GM12878 (cell line): Measurements from ENCODE around the gene PRKCE. TPM values are rescaled to one million over a fixed set of nuclear protein-coding genes. Genes with fewer than 3 reads are reported as not detected.

Experiments
- ATF2 ChIP-seq: IDR thresholded peaks from 2 replicates; pipeline ENCODE4 v1.6.1; 2012; ENCODE audit warnings: low read length, inconsistent platforms
- ATF3 ChIP-seq: IDR thresholded peaks from 2 replicates; pipeline ENCODE4 v1.6.1; 2011; ENCODE audit warnings: low read depth, mild to moderate bottlenecking, low read length, moderate library complexity, borderline replicate concordance; ENCODE audit errors: extremely low read depth
- BHLHE40 ChIP-seq, 2 experiments: fragments of 450-650 bp in 1 of 2; IDR thresholded peaks; 2 replicates each; pipeline ENCODE4 v1.6.1; 2011 to 2017; ENCODE audit warnings: low read depth in 2 of 2, borderline replicate concordance in 1 of 2, improper control_type of control experiment in 1 of 2, low read length in 1 of 2, mild to moderate bottlenecking in 1 of 2
- CBX5 ChIP-seq: sonication (generic); IDR thresholded peaks from 2 replicates; pipeline ENCODE4 v1.6.1; 2016; ENCODE audit warnings: low read depth, moderate library complexity, mild to moderate bottlenecking, inconsistent platforms
- CREM ChIP-seq: IDR thresholded peaks from 2 replicates; pipeline ENCODE4 v1.6.1; 2014; ENCODE audit warnings: antibody characterized with exemption, low read depth
- E4F1 ChIP-seq: fragments of 450-650 bp; IDR thresholded peaks from 2 replicates; pipeline ENCODE4 v1.6.1; 2018; ENCODE audit warnings: borderline replicate concordance, mild to moderate bottlenecking; ENCODE audit not compliant: partially characterized antibody
- EP300 ChIP-seq, 2 experiments: fragments of 150-350 bp in 1 of 2; IDR thresholded peaks; 2 replicates each; pipeline ENCODE4 v1.6.1; 2011 to 2012; ENCODE audit warnings: low read depth in 2 of 2, low read length in 2 of 2, borderline replicate concordance in 1 of 2, improper control_type of control experiment in 1 of 2, inconsistent platforms in 1 of 2; ENCODE audit not compliant: control insufficient read depth in 1 of 2
- ESRRA ChIP-seq: IDR thresholded peaks from 2 replicates; pipeline ENCODE4 v1.6.1; 2012; ENCODE audit warnings: mild to moderate bottlenecking, low read length, improper control_type of control experiment
- FOXK2 ChIP-seq: fragments of 450-650 bp; IDR thresholded peaks from 2 replicates; pipeline ENCODE4 v1.6.1; 2017; ENCODE audit warnings: mild to moderate bottlenecking, moderate library complexity
- GATAD2B ChIP-seq: fragments of 450-650 bp; conservative IDR thresholded peaks from 2 replicates; pipeline ENCODE4 v1.6.1; 2017; ENCODE audit warnings: low read depth, mild to moderate bottlenecking, moderate library complexity
- HDGF ChIP-seq: fragments of 450-650 bp; IDR thresholded peaks from 2 replicates; pipeline ENCODE4 v1.6.1; 2016; ENCODE audit warnings: antibody characterized with exemption
- JUND ChIP-seq: IDR thresholded peaks from 2 replicates; pipeline ENCODE4 v1.6.1; 2012; ENCODE audit warnings: low read depth, mild to moderate bottlenecking, low read length, improper control_type of control experiment, moderate library complexity
- KDM1A ChIP-seq: fragments of 200-600 bp; sonication (generic); IDR thresholded peaks from 2 replicates; pipeline ENCODE4 v1.6.1; 2016; ENCODE audit warnings: borderline replicate concordance
- MTA3 ChIP-seq: IDR thresholded peaks from 2 replicates; pipeline ENCODE4 v1.6.1; 2012; ENCODE audit warnings: low read length, inconsistent platforms, borderline replicate concordance
- MYB ChIP-seq: fragments of 150-350 bp; IDR thresholded peaks from 2 replicates; pipeline ENCODE4 v1.6.1; 2014; ENCODE audit warnings: mild to moderate bottlenecking, low read depth, low read length, borderline replicate concordance
- SIN3A ChIP-seq: IDR thresholded peaks from 2 replicates; pipeline ENCODE4 v1.6.1; 2012; ENCODE audit warnings: low read depth, low read length, improper control_type of control experiment
- SMAD1 ChIP-seq: fragments of 450-650 bp; IDR thresholded peaks from 2 replicates; pipeline ENCODE4 v1.6.1; 2018; ENCODE audit warnings: mild to moderate bottlenecking, low read depth; ENCODE audit not compliant: partially characterized antibody
- SP1 ChIP-seq: IDR thresholded peaks from one replicate; pipeline ENCODE4 v1.6.1; 2011; ENCODE audit warnings: low read depth, low read length
- TAF1 ChIP-seq: IDR thresholded peaks from 2 replicates; pipeline ENCODE4 v1.6.1; 2011; ENCODE audit warnings: mild to moderate bottlenecking, low read depth, low read length, borderline replicate concordance
- TBL1XR1 ChIP-seq: IDR thresholded peaks from 2 replicates; pipeline ENCODE4 v1.6.1; 2012; ENCODE audit warnings: low read depth, low read length, improper control_type of control experiment
- ZBED1 ChIP-seq: IDR thresholded peaks from 2 replicates; pipeline ENCODE4 v1.6.1; 2016; ENCODE audit warnings: borderline replicate concordance
- polyA plus RNA-seq, 11 experiments: library from polyadenylated mRNA; depleted of rRNA in 4 of 11; unstranded in 6 of 11; stranded (reverse) in 5 of 11; fragments of >200 nt; fragmentation: Nextera tagmentation in 4 of 11; fragmentation: Illumina TruSeq in 1 of 11; extraction: Ambion mirVana in 4 of 11; extraction: Trizol in 1 of 11; gene quantifications; 1 replicate in 1 of 11; 2 replicates in 10 of 11; pipeline versions ENCODE4 v1.2.1 to v1.2.3, GENCODE V29; 2011 to 2016; ENCODE audit warnings: inconsistent platforms in 2 of 11, missing spikeins in 2 of 11, low read depth in 1 of 11
- total RNA-seq, 4 experiments: library from RNA; depleted of rRNA in 3 of 4; stranded (reverse); fragments of >200 nt in 3 of 4; fragmentation: Illumina TruSeq in 1 of 4; extraction: Trizol in 1 of 4; gene quantifications; 2 replicates each; pipeline versions ENCODE4 v1.2.1 to v1.2.3, GENCODE V29; 2013 to 2021
- TF ChIP-seq, protein P1 (sequence below): fragments of 450-650 bp; IDR thresholded peaks from 2 replicates; pipeline ENCODE4 v1.6.1; 2017; ENCODE audit warnings: borderline replicate concordance
- TF ChIP-seq, protein P2 (sequence below): fragments of 450-650 bp; formaldehyde crosslinking; IDR thresholded peaks from 2 replicates; pipeline ENCODE4 v1.4.0; 2022; ENCODE audit warnings: mild to moderate bottlenecking, moderate library complexity

Gene PRKCE
- total and polyA plus RNA-seq, 10 of the 15 experiments (the other 5 are each of a cell fraction or from before 2014, with no cell fraction given) = 2.6 to 28.2 (median 11.3) TPM

DNA sequence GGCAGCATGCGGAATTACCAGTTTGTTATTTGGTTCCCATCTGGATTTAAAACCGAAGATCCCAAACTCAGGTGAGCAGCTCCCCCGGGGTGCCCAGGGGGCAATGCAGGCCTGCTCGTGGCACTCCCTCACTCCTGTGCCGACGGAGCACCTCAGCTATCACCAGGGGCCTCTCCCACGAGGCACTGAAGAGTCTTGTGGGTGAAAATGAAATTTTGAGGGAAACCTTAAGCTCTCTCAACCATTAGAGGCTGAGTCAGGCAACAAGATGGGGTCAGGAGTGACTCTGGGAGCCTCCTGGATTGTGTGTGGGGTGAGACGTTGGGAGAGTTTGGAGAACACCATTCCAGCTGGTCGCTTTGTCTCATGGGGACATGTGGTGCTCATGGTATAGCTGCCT, 189.0 kb downstream of the PRKCE start (continued):
- TF ChIP-seq E4F1 = no peak
- no peak for TF ChIP-seq SIN3A
- TF ChIP-seq, protein P1, sequence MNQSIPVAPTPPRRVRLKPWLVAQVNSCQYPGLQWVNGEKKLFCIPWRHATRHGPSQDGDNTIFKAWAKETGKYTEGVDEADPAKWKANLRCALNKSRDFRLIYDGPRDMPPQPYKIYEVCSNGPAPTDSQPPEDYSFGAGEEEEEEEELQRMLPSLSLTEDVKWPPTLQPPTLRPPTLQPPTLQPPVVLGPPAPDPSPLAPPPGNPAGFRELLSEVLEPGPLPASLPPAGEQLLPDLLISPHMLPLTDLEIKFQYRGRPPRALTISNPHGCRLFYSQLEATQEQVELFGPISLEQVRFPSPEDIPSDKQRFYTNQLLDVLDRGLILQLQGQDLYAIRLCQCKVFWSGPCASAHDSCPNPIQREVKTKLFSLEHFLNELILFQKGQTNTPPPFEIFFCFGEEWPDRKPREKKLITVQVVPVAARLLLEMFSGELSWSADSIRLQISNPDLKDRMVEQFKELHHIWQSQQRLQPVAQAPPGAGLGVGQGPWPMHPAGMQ = no peak
- no peak for TF ChIP-seq MYB
- TF ChIP-seq TAF1 = no peak
- no peak for TF ChIP-seq MTA3
- TF ChIP-seq SP1 = no peak
- no peak for TF ChIP-seq ATF3
- no peak for TF ChIP-seq KDM1A
- TF ChIP-seq GATAD2B = peak; percentile 73; the same call in 1 of the 2 replicates
- TF ChIP-seq TBL1XR1 = no peak
- no peak for TF ChIP-seq CBX5
- TF ChIP-seq, protein P2, sequence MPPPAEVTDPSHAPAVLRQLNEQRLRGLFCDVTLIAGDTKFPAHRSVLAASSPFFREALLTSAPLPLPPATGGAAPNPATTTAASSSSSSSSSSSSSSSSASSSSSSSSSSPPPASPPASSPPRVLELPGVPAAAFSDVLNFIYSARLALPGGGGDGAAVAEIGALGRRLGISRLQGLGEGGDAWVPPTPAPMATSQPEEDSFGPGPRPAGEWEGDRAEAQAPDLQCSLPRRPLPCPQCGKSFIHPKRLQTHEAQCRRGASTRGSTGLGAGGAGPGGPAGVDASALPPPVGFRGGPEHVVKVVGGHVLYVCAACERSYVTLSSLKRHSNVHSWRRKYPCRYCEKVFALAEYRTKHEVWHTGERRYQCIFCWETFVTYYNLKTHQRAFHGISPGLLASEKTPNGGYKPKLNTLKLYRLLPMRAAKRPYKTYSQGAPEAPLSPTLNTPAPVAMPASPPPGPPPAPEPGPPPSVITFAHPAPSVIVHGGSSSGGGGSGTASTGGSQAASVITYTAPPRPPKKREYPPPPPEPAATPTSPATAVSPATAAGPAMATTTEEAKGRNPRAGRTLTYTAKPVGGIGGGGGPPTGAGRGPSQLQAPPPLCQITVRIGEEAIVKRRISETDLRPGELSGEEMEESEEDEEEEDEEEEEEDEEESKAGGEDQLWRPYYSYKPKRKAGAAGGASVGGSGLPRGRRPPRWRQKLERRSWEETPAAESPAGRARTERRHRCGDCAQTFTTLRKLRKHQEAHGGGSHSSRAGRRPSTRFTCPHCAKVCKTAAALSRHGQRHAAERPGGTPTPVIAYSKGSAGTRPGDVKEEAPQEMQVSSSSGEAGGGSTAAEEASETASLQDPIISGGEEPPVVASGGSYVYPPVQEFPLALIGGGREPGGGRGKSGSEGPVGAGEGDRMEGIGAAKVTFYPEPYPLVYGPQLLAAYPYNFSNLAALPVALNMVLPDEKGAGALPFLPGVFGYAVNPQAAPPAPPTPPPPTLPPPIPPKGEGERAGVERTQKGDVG (CRISPR knock-in tag) = no peak
- TF ChIP-seq EP300 (IDR thresholded peaks at IDR 0.05; ENCODE audit: borderline replicate concordance in 1 of 2, control insufficient read depth in 1 of 2, low read depth in 2 of 2, low read length in 2 of 2) = peak; percentile 23 to 55; a peak in 2 of 4 replicates
- TF ChIP-seq BHLHE40 (IDR thresholded peaks at IDR 0.05; ENCODE audit: borderline replicate concordance in 1 of 2, low read depth in 2 of 2, low read length in 1 of 2) = peak; percentile 58 to 66; a peak in 3 of 4 replicates
- no peak for TF ChIP-seq ESRRA
- no peak for TF ChIP-seq SMAD1
- TF ChIP-seq ATF2 = peak; percentile 16; the same call in 1 of the 2 replicates
- no peak for TF ChIP-seq JUND
- TF ChIP-seq CREM = no peak; the same call in 1 of the 2 replicates
- TF ChIP-seq HDGF = no peak
- TF ChIP-seq FOXK2 = no peak
- no peak for TF ChIP-seq ZBED1
